ENCODE measurements around the gene ARMC9.

The ARMC9 gene

DNA sequence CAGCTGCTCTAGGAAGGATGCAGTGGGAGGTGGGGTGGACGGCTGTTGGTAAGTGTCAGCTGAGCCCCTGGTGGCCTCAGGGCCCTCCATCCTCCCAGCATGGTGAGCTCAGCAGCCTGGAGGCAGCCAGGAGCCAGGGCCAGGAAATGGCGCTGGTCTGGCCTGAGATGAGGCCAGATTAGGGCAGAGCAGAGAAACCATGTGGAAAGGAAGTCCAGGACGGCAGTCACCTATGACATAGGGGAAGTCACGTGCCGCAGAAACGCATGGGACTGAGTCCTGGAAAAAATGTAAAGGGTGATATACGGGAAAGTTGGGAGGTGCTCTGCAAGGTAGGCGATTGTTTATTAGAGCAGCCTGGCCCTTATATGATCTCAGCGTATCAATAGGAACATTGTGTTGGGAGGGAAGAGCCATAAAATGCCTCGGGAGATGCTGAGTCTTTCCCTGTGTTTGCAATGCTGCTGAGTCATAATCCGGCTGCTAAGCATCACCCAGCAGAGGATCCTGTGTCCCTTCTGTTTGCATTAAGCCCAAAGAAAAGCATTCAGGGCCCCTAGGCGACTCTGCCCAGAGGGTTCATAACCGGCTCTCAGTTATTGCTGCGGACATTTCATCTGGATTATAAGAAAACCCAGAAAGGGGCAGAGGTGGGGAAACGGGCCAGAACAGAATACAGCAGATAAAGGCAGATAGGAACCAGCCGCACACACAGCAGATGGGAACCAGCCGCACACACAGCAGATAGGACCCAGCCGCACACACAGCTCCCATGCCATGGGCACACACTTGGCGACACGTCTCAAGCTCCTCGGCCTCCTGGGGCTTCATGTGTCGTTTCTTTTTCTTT is 166.8 kb downstream of the ARMC9 start:
- ATAC-seq: peak; percentile 90
- TF ChIP-seq BACH2 (CRISPR knock-in tag; IDR thresholded peaks at IDR 0.05; ENCODE audit: borderline replicate concordance): 0 out of 2 replicates have a peak, but pooled peaks have one; percentile 58
- 0 out of 2 replicates have a peak, but pooled peaks have one; percentile 43 for TF ChIP-seq PPARA (CRISPR knock-in tag; IDR thresholded peaks at IDR 0.05; ENCODE audit: borderline replicate concordance)
- TF ChIP-seq RARB (CRISPR knock-in tag; IDR thresholded peaks at IDR 0.05): no peak
- TF ChIP-seq, protein P1, sequence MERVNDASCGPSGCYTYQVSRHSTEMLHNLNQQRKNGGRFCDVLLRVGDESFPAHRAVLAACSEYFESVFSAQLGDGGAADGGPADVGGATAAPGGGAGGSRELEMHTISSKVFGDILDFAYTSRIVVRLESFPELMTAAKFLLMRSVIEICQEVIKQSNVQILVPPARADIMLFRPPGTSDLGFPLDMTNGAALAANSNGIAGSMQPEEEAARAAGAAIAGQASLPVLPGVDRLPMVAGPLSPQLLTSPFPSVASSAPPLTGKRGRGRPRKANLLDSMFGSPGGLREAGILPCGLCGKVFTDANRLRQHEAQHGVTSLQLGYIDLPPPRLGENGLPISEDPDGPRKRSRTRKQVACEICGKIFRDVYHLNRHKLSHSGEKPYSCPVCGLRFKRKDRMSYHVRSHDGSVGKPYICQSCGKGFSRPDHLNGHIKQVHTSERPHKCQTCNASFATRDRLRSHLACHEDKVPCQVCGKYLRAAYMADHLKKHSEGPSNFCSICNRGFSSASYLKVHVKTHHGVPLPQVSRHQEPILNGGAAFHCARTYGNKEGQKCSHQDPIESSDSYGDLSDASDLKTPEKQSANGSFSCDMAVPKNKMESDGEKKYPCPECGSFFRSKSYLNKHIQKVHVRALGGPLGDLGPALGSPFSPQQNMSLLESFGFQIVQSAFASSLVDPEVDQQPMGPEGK (CRISPR knock-in tag; IDR thresholded peaks at IDR 0.05; ENCODE audit: borderline replicate concordance): no peak
- no peak for TF ChIP-seq ARNTL (CRISPR knock-in tag; IDR thresholded peaks at IDR 0.05; ENCODE audit: borderline replicate concordance, low read depth)
- TF ChIP-seq, protein P2, sequence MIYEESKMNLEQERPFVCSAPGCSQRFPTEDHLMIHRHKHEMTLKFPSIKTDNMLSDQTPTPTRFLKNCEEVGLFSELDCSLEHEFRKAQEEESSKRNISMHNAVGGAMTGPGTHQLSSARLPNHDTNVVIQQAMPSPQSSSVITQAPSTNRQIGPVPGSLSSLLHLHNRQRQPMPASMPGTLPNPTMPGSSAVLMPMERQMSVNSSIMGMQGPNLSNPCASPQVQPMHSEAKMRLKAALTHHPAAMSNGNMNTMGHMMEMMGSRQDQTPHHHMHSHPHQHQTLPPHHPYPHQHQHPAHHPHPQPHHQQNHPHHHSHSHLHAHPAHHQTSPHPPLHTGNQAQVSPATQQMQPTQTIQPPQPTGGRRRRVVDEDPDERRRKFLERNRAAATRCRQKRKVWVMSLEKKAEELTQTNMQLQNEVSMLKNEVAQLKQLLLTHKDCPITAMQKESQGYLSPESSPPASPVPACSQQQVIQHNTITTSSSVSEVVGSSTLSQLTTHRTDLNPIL (CRISPR knock-in tag; IDR thresholded peaks at IDR 0.05; ENCODE audit: low read depth): no peak
- peak; percentile 84; the same call in 1 of the 2 replicates for TF ChIP-seq SNAI2 (CRISPR knock-in tag; IDR thresholded peaks at IDR 0.05)
- no peak for TF ChIP-seq POU6F1 (CRISPR knock-in tag; IDR thresholded peaks at IDR 0.05; ENCODE audit: borderline replicate concordance, low read depth)
- TF ChIP-seq ZNF8 (CRISPR knock-in tag; IDR thresholded peaks at IDR 0.05): peak; percentile 13; the same call in 1 of the 2 replicates
- TF ChIP-seq TCF4 (CRISPR knock-in tag; IDR thresholded peaks at IDR 0.05; ENCODE audit: borderline replicate concordance): no peak
- no peak for TF ChIP-seq OSR1 (CRISPR knock-in tag; IDR thresholded peaks at IDR 0.05)
- peak; percentile 41; the same call in 1 of the 2 replicates for TF ChIP-seq ZNF70 (CRISPR knock-in tag; IDR thresholded peaks at IDR 0.05)
- peak; percentile 82 for TF ChIP-seq ZFP3 (CRISPR knock-in tag; IDR thresholded peaks at IDR 0.05)
- TF ChIP-seq ESRRG (CRISPR knock-in tag; IDR thresholded peaks at IDR 0.05): 0 out of 2 replicates have a peak, but pooled peaks have one; percentile 26
- peak; percentile 13; the same call in 1 of the 2 replicates for TF ChIP-seq ISL1 (CRISPR knock-in tag; IDR thresholded peaks at IDR 0.05)
- peak; percentile 85; the same call in 1 of the 2 replicates for TF ChIP-seq CSDC2 (CRISPR knock-in tag; IDR thresholded peaks at IDR 0.05)
- no peak for TF ChIP-seq GLIS3 (CRISPR knock-in tag; IDR thresholded peaks at IDR 0.05)
- TF ChIP-seq, protein P3, sequence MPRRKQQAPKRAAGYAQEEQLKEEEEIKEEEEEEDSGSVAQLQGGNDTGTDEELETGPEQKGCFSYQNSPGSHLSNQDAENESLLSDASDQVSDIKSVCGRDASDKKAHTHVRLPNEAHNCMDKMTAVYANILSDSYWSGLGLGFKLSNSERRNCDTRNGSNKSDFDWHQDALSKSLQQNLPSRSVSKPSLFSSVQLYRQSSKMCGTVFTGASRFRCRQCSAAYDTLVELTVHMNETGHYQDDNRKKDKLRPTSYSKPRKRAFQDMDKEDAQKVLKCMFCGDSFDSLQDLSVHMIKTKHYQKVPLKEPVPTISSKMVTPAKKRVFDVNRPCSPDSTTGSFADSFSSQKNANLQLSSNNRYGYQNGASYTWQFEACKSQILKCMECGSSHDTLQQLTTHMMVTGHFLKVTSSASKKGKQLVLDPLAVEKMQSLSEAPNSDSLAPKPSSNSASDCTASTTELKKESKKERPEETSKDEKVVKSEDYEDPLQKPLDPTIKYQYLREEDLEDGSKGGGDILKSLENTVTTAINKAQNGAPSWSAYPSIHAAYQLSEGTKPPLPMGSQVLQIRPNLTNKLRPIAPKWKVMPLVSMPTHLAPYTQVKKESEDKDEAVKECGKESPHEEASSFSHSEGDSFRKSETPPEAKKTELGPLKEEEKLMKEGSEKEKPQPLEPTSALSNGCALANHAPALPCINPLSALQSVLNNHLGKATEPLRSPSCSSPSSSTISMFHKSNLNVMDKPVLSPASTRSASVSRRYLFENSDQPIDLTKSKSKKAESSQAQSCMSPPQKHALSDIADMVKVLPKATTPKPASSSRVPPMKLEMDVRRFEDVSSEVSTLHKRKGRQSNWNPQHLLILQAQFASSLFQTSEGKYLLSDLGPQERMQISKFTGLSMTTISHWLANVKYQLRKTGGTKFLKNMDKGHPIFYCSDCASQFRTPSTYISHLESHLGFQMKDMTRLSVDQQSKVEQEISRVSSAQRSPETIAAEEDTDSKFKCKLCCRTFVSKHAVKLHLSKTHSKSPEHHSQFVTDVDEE (CRISPR knock-in tag; IDR thresholded peaks at IDR 0.05): peak; percentile 82
- TF ChIP-seq CSRNP3 (CRISPR knock-in tag; IDR thresholded peaks at IDR 0.05): no peak
- peak; percentile 76; the same call in 1 of the 2 replicates for TF ChIP-seq ZNF565 (CRISPR knock-in tag; conservative IDR thresholded peaks at IDR 0.05; ENCODE audit: low read depth)
- no peak for TF ChIP-seq TOX (CRISPR knock-in tag; IDR thresholded peaks at IDR 0.05; ENCODE audit: borderline replicate concordance)

GRCh38 chr2:231367178-231367577 is 168.7 kb downstream of the ARMC9 start:
- ATAC-seq: no peak
- TF ChIP-seq SNAI2 (CRISPR knock-in tag; IDR thresholded peaks at IDR 0.05): no peak
- TF ChIP-seq ZNF8 (CRISPR knock-in tag; IDR thresholded peaks at IDR 0.05): no peak
- no peak for TF ChIP-seq RARB (CRISPR knock-in tag; IDR thresholded peaks at IDR 0.05)
- TF ChIP-seq ZC3H10 (CRISPR knock-in tag; IDR thresholded peaks at IDR 0.05): no peak
- no peak for TF ChIP-seq ZNF565 (CRISPR knock-in tag; conservative IDR thresholded peaks at IDR 0.05; ENCODE audit: low read depth)
- TF ChIP-seq, protein P3 (CRISPR knock-in tag; IDR thresholded peaks at IDR 0.05): no peak
- TF ChIP-seq GLIS3 (CRISPR knock-in tag; IDR thresholded peaks at IDR 0.05): no peak
- no peak for TF ChIP-seq ESRRG (CRISPR knock-in tag; IDR thresholded peaks at IDR 0.05)
- TF ChIP-seq, protein P1 (CRISPR knock-in tag; IDR thresholded peaks at IDR 0.05; ENCODE audit: borderline replicate concordance): no peak
- no peak for TF ChIP-seq CSRNP3 (CRISPR knock-in tag; IDR thresholded peaks at IDR 0.05)
